GM06990 (cell line): ENCODE measurements around the gene TRPC6.

Experiments
- DNase-seq: peaks from one replicate; pipeline ENCODE4 v3.0.0-alpha.2; 2011; ENCODE audit not compliant: insufficient read length; ENCODE audit errors: extremely low read depth
- H3K27me3 ChIP-seq: replicated peaks from 2 replicates; pipeline ENCODE4 v1.6.0; 2011; ENCODE audit warnings: low read length; ENCODE audit not compliant: control insufficient read depth, insufficient read depth
- H3K36me3 ChIP-seq: 2 replicates; pipeline ENCODE4 v1.5.1; 2011; ENCODE audit warnings: low read length; ENCODE audit not compliant: control insufficient read depth, insufficient read depth
- H3K4me3 ChIP-seq: replicated peaks from 2 replicates; pipeline ENCODE4 v1.5.1; 2011; ENCODE audit warnings: low read depth, mild to moderate bottlenecking, control low read depth, low read length
- CTCF ChIP-seq: IDR thresholded peaks from 2 replicates; pipeline ENCODE4 v1.5.1; 2011; ENCODE audit warnings: low read length, control low read depth, mild to moderate bottlenecking, inconsistent platforms; ENCODE audit not compliant: insufficient read depth, poor library complexity, severe bottlenecking

The TRPC6 gene

GRCh38 chr11:101434026-101434643 lies 149.7 kb downstream of the TRPC6 start:
- no peak for TF ChIP-seq CTCF
- Histone ChIP-seq H3K27me3 (no peaks in the 10 kb centered on the region), H3K36me3 (no peaks in the 10 kb centered on the region), H3K4me3 (no peak overlapping the region)
- DNase-seq, result no peak

GRCh38 chr11:101433151-101433550 lies 150.7 kb downstream of the TRPC6 start:
- no peak for DNase-seq
- Histone ChIP-seq H3K4me3 (no peak overlapping the region), H3K36me3 (no peaks in the 10 kb centered on the region), H3K27me3 (no peaks in the 10 kb centered on the region)
- no peak for TF ChIP-seq CTCF

DNA sequence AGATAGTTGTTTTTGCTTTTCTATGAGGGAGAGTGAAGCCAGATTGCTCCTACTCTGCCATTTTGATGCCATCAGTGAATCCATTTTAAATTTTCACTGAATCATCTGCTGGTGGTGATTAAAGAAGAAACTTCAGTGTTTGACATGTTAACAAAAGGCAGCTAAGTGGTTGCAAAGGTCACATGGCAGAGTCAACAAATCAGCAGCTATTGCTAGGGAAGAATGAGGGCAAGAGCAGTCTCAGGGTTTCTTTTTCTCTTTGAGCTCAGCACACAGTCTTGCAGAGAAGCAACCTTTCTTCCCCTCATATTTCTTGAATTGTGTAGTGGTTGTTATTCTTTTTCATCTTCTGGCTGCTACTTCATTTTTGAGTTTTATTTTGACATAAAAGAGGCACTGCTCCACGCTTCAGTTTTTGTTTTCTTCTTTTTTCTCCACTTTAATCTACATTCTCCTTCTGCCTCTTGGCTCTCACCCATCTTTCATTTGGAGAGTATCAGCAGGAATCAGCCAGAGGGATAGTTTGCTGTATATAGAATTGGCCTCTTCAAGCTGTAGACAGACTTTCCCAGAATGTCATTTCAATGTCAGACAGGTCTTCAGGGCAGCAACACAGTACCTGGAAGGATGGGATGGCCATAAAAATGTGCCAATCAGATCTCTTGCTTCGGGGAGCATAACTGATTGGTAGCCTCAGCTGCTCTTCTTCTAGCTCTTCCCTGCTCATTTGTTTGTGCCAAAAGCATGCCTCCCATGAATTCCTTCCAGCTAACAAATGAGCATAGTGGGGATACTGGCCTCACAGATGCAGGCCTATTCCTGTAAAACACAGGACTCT lies 153.9 kb downstream of the TRPC6 start:
- no peak for TF ChIP-seq CTCF
- Histone ChIP-seq H3K4me3 (no peak overlapping the region), H3K36me3 (no peaks in the 10 kb centered on the region), H3K27me3 (no peaks in the 10 kb centered on the region)
- no peak for DNase-seq

- H3K36me3 ChIP-seq, result no peaks in the 10 kb centered on the region
- no peak for DNase-seq
- H3K4me3 ChIP-seq, result no peak overlapping the region
- peak; percentile 62 for TF ChIP-seq CTCF
- no peaks in the 10 kb centered on the region for H3K27me3 ChIP-seq
These were observed 154.9 kb downstream of the TRPC6 start for GRCh38 chr11:101428918-101429317.

- TF ChIP-seq CTCF, result no peak
- no peaks in the 10 kb centered on the region for H3K36me3 ChIP-seq
- DNase-seq, result no peak
These were observed 176.5 kb downstream of the TRPC6 start for GRCh38 chr11:101407324-101407723.

More at GRCh38 chr11:101407324-101407723, 176.5 kb downstream of the TRPC6 start:
- H3K4me3 ChIP-seq, result no peak overlapping the region
- no peaks in the 10 kb centered on the region for H3K27me3 ChIP-seq
